Upper lobe of left lung (tissue), 6 donors: Measurements from ENCODE around the gene RBM15B. TPM values are rescaled to one million over a fixed set of nuclear protein-coding genes. Genes with fewer than 3 reads are reported as not detected.
A peak's percentile ranks its signal among the peaks of the same experiment; 100 is the strongest.

Source experiments
- ATAC-seq, 2 donors: fragments of 200-7000 bp; cut with Tn5 transposase; one replicate each; pipeline ENCODE4 v1.9.1; 2022; ENCODE audit warnings: mild to moderate bottlenecking in 2 of 2, moderate library complexity in 2 of 2; ENCODE audit not compliant: low FRiP score in 2 of 2
- DNase-seq, 2 donors: peaks; one replicate each; pipeline ENCODE4 v3.0.0-alpha.2; 2019 to 2020
- H3K27ac ChIP-seq, 4 donors: fragments of 200-600 bp; sonication (generic); one replicate each; pipeline ENCODE4 v1.5.1; 2016 to 2019
- H3K27me3 ChIP-seq, 4 donors: fragments of 200-600 bp; sonication (generic); one replicate each; pipeline ENCODE4 v1.5.1; 2017 to 2019
- H3K36me3 ChIP-seq, 4 donors: fragments of 200-600 bp; sonication (generic); one replicate each; pipeline ENCODE4 v1.5.1; 2016 to 2019
- H3K4me1 ChIP-seq, 4 donors: fragments of 200-600 bp; sonication (generic); one replicate each; pipeline ENCODE4 v1.5.1; 2018 to 2019
- H3K4me3 ChIP-seq, 4 donors: fragments of 200-600 bp; sonication (generic); one replicate each; pipeline ENCODE4 v1.5.1; 2017 to 2019; ENCODE audit warnings: mild to moderate bottlenecking in 2 of 4, moderate library complexity in 1 of 4
- H3K9me3 ChIP-seq, 4 donors: fragments of 200-600 bp; sonication (generic); one replicate each; pipeline ENCODE4 v1.5.1; 2018 to 2019
- EP300 ChIP-seq, 4 donors: sonication (generic); formaldehyde crosslinking; IDR thresholded peaks; one replicate each; pipeline ENCODE4 v1.5.1; 2017; ENCODE audit warnings: antibody characterized with exemption in 4 of 4, control low read depth in 2 of 4
- POLR2A ChIP-seq, 4 donors: fragments of 450-650 bp; IDR thresholded peaks; one replicate each; pipeline ENCODE4 v1.5.1; 2016 to 2017; ENCODE audit warnings: antibody characterized with exemption in 4 of 4, mild to moderate bottlenecking in 2 of 4
- POLR2AphosphoS5 ChIP-seq, 2 donors: sonication (generic); formaldehyde crosslinking; IDR thresholded peaks; one replicate each; pipeline ENCODE4 v1.5.1; 2017; ENCODE audit warnings: antibody characterized with exemption in 2 of 2
- WGBS, 2 donors: methylation state at CpG; one replicate each; pipeline ENCODE4 v1.1.5; 2017 to 2018; 5-methylcytosine and 5-hydroxymethylcytosine counted together
- total RNA-seq, 6 donors: library from RNA; depleted of rRNA in 4 of 6; stranded (reverse); fragments of >200 nt in 4 of 6; gene quantifications; one replicate each; pipeline versions ENCODE4 v1.1.0 to v1.2.1, GENCODE V29; 2016 to 2021
- TF ChIP-seq, protein P1 (sequence below), 6 experiments: fragments of 450-650 bp in 4 of 6; fragments of 200-600 bp in 2 of 6; sonication (generic) in 2 of 6; IDR thresholded peaks; one replicate each; pipeline ENCODE4 v1.5.1; 2016 to 2019; ENCODE audit warnings: antibody characterized with exemption in 6 of 6
- donor health status: DM: no; HTN: no; CAD: no; lungs with moderate emphysema.
- donor health status: DM: no; HTN: yes; CAD: no; lungs with severe emphysema.

The RBM15B gene
- total RNA-seq, 6 donors from 2014 or later: 22.0 to 39.8 (median 27.2) TPM

DNA sequence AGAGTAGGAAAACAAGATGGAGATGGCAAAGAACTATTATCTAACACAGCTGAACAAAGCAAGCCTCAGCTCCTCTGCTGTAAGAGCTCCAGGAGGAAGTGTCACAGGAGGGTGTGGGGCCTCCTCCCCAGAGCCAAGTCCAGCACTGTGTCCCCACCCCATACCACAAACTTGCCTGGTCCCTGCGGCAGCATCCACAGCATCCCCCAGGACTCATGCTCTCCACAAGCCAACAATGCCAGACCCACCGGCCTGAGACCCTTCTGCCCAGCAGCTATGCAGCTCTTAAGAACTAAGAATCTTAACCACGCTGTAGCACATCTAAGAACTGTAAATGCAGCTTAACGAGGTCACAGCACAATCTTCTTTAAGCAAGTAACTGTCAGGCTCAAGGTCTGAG, 9.1 kb downstream of the RBM15B start:
- no peak for TF ChIP-seq EP300 (IDR thresholded peaks at IDR 0.05)
- TF ChIP-seq, protein P1, sequence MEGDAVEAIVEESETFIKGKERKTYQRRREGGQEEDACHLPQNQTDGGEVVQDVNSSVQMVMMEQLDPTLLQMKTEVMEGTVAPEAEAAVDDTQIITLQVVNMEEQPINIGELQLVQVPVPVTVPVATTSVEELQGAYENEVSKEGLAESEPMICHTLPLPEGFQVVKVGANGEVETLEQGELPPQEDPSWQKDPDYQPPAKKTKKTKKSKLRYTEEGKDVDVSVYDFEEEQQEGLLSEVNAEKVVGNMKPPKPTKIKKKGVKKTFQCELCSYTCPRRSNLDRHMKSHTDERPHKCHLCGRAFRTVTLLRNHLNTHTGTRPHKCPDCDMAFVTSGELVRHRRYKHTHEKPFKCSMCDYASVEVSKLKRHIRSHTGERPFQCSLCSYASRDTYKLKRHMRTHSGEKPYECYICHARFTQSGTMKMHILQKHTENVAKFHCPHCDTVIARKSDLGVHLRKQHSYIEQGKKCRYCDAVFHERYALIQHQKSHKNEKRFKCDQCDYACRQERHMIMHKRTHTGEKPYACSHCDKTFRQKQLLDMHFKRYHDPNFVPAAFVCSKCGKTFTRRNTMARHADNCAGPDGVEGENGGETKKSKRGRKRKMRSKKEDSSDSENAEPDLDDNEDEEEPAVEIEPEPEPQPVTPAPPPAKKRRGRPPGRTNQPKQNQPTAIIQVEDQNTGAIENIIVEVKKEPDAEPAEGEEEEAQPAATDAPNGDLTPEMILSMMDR (IDR thresholded peaks at IDR 0.05): no peak
- no peak for TF ChIP-seq POLR2AphosphoS5 (IDR thresholded peaks at IDR 0.05)
- no peak for TF ChIP-seq POLR2A (IDR thresholded peaks at IDR 0.05)
- DNase-seq: no peak
- ATAC-seq: no peak
- peaks cover 5 to 79% (median 41%) of the 10 kb centered on the region in 4 donors for H3K36me3 ChIP-seq
- peaks cover 4 to 17% (median 6%) of the 10 kb centered on the region in 4 donors for H3K4me1 ChIP-seq
- no peak overlapping the region for H3K4me3 ChIP-seq
- 80 to 85% methylated on average over 3 to 4 of the region's 4 CpGs for WGBS, 2 donors
- no peaks in the 10 kb centered on the region for H3K27me3 ChIP-seq
- H3K27ac ChIP-seq: no peak overlapping the region
- H3K9me3 ChIP-seq: no peaks in the 10 kb centered on the region

DNA sequence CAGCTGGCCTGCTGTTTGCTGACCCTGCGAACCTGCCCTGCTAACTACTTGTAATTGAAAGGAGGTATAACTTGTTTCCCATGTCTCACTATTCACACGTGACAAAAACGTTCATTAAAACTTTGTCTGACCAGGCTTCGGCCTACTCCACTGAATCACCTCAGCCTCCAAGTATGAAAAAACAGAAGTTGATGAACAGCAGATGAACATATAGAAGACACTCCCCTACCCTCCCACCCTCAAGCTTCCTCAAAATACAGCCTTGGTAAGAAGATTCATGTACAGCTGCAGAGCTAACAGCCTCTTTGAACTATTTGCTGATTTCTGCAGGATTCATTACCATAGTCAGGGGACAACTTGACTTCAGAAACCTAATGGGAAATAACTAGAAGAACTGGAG, 10.7 kb downstream of the RBM15B start:
- H3K4me3 ChIP-seq: no peak overlapping the region
- DNase-seq: no peak
- H3K27ac ChIP-seq: no peak overlapping the region
- WGBS, 2 donors: 74 to 89% methylated on average over 4 of the region's 4 CpGs
- H3K4me1 ChIP-seq: peaks cover 0 to under 1% (median under 1%) of the 10 kb centered on the region in 4 donors
- H3K9me3 ChIP-seq: no peaks in the 10 kb centered on the region
- H3K36me3 ChIP-seq: peaks cover 5 to 67% (median 26%) of the 10 kb centered on the region in 4 donors
- ATAC-seq: peak in 1 of 2 donors; percentile 75
- no peaks in the 10 kb centered on the region for H3K27me3 ChIP-seq
- TF ChIP-seq POLR2A (IDR thresholded peaks at IDR 0.05) (no peak), POLR2AphosphoS5 (IDR thresholded peaks at IDR 0.05) (no peak), EP300 (IDR thresholded peaks at IDR 0.05) (no peak)
- TF ChIP-seq, protein P1 (IDR thresholded peaks at IDR 0.05): no peak

DNA sequence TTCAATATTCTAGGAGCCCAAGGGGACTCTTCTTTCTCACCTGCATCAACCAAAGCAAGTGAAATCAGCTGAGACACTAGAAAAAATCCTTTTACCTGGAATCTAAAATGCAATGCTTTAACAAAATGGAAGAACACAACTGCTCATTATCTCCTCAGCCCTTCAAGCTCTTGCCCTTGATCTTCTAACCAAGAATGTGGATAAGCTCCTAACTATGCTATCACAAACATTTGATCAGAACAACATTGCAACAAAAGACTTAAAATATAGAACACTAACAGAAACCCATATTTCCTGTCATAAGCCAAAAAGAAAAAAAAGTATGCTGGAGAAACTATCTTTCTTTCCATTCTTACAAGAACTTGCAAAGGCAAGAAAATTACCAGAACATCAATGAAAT, 12.6 kb downstream of the RBM15B start:
- Histone ChIP-seq H3K4me3 (no peak overlapping the region), H3K36me3 (peaks cover 2 to 52% (median 12%) of the 10 kb centered on the region in 4 donors), H3K27me3 (no peaks in the 10 kb centered on the region), H3K4me1 (peaks cover 0 to 3% (median 0%) of the 10 kb centered on the region in 4 donors), H3K9me3 (no peaks in the 10 kb centered on the region), H3K27ac (no peak overlapping the region)
- DNase-seq (no peak), ATAC-seq (no peak)
- no peak for TF ChIP-seq POLR2A (IDR thresholded peaks at IDR 0.05)
- TF ChIP-seq EP300 (IDR thresholded peaks at IDR 0.05): no peak
- TF ChIP-seq, protein P1 (IDR thresholded peaks at IDR 0.05): no peak
- no peak for TF ChIP-seq POLR2AphosphoS5 (IDR thresholded peaks at IDR 0.05)

DNA sequence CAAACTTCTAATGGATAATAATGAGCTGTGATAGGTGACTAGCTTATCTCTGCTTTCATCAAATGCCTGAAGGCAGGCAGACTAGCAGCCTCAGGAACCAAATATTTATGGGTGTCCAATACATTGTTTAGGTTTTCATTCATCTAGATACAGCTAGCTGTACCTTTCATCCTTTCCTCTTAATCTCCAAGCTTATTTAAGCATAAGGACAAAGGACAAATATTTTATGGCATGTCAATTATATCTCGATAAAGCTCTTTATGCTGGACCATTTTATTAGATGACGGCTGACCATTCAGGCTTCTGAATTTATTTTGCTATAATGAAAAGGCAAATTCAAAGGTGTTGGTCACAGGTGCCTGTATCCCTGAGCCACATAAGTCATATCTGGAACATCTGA, 16.9 kb downstream of the RBM15B start:
- 90 to 91% methylated on average over 2 of the region's 2 CpGs for WGBS, 2 donors
- Histone ChIP-seq H3K27ac (no peak overlapping the region), H3K36me3 (peaks cover 3 to 62% (median 25%) of the 10 kb centered on the region in 4 donors), H3K9me3 (no peaks in the 10 kb centered on the region), H3K27me3 (no peaks in the 10 kb centered on the region), H3K4me1 (peaks cover 0 to 9% (median 0%) of the 10 kb centered on the region in 4 donors), H3K4me3 (no peak overlapping the region)
- no peak for TF ChIP-seq EP300 (IDR thresholded peaks at IDR 0.05)
- TF ChIP-seq POLR2AphosphoS5 (IDR thresholded peaks at IDR 0.05): no peak
- no peak for TF ChIP-seq POLR2A (IDR thresholded peaks at IDR 0.05)
- TF ChIP-seq, protein P1 (IDR thresholded peaks at IDR 0.05): no peak
- ATAC-seq: no peak
- no peak for DNase-seq

DNA sequence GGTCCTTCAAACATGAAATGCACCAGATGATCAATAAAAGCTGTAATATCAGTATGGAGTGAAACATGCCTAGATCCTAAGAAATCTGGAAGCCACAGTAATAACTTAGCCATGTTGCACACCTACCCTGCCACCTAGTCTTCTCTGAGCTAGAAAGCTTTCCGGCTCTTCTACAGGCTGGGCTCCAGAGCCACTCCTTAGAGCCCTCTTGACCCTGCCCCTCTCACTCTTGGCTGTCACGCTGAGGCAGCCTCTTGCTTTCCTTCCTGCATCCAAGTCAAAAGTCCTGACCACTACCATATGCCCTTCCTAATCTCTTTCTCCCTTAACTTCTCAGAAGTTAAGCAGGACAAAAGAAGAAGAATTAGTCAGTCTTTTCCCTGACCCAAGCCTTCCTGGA, 17.7 kb downstream of the RBM15B start:
- H3K4me1 ChIP-seq: peaks cover 0 to 9% (median 0%) of the 10 kb centered on the region in 4 donors
- H3K27me3 ChIP-seq: no peaks in the 10 kb centered on the region
- no peak overlapping the region for H3K4me3 ChIP-seq
- no peak for TF ChIP-seq POLR2AphosphoS5 (IDR thresholded peaks at IDR 0.05)
- TF ChIP-seq POLR2A (IDR thresholded peaks at IDR 0.05): no peak
- TF ChIP-seq, protein P1 (IDR thresholded peaks at IDR 0.05): no peak
- TF ChIP-seq EP300 (IDR thresholded peaks at IDR 0.05): no peak
- ATAC-seq (peak in 1 of 2 donors; percentile 71), DNase-seq (peak in 1 of 2 donors; percentile 65)
- WGBS, 2 donors: 64 to 65% methylated on average over 2 of the region's 2 CpGs
- H3K9me3 ChIP-seq: no peaks in the 10 kb centered on the region
- H3K36me3 ChIP-seq: peaks cover 0 to 63% (median 25%) of the 10 kb centered on the region in 4 donors
- H3K27ac ChIP-seq: no peak overlapping the region
